ENCODE data around the gene ACD.
A peak's percentile ranks its signal among the peaks of the same experiment; 100 is the strongest.
"Not testable (repeated sequence)": the region's sequence is repeated elsewhere in the genome, so short reads cannot be mapped to it uniquely, and the experiment has no call there.

The ACD gene

DNA sequence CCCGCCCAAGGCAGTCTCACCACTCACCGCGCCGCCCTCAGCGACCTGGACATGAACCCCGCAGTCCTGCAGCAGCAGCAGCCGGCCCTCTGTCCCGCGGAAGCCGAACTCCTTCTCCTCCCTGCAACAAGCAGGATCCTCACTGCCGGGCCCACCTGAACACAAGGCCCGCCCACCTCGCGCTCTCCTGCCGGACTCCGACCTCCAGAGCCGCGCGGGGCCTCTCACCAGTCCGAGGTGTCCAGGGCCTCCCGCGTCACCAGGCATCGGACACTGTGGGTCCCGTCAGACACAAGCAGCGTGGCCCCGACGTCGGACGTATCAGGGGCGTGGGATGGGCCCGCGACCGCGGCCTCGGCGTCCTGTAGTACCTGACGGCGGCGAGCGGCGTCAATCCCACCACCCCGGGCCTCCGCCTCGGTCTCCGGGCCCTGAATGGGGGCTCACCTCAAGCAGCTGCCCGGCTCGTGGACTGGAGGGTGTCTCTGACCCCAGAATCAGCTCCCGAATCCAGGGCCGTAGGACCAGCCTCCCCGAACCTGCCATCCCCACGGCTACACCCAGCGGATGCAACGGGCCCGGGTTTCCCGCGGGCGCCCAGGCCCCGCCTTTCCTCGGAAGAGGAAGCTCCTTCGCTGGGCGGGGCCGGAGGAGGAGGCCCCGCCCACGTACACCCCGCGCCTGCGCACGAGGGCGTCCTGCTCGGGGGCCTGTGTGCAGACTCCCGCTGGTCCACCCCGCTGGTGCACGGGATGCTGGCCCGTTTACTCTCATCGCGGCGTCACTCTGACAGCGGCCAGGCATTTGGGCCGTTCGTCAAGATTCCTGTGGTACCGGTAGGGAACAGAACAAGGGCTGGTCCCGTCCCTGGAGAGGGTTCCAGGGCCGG is at the start of gene ACD:
ACD (minus strand) TSS at position 586 of the 889 bp plus-strand sequence; CDS start at position 546, 40 bp downstream.
- peak; percentile 93 for DNase-seq (ENCODE audit: low spot score)

DNA sequence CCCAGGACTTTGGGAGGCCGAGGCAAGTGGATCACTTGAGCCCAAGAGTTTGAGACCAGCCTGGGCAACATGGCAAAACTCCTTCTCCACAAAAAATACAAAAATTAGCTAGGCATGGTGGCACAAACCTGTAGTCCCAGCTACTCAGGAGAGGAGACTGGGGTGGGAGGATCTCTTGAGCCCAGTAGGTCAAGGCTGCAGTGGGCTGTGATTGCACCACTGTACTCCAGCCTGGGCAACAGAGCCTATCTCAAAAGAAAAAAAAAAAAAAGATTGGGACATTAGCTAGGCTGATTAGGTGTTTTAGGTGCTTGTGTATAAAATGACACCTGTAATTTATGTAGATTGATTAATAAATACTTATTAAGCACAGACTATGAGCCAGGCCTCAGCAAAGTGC is 49.0 kb upstream of the ACD start:
- no peak for DNase-seq (ENCODE audit: low spot score)

DNA sequence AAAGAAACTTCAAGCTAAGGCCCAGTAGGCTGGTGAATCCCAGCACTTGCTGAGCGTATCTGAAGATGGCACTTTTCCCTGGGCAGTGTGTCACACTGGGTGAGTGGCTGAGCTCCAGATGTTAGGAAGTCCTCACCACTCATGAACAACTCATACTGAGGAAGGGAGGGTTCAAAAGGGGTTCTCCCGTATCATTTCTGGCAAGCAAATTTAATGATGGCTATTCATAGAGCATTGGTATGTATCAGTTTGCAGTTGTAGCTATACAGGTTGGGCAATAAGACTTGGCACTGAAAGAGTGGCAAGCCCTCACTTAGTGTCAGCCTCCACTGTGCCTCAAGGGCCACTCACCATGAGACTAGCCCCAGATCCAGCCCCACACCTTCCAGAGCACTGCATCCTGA is 48.3 kb upstream of the ACD start:
- DNase-seq (ENCODE audit: low spot score): no peak

DNA sequence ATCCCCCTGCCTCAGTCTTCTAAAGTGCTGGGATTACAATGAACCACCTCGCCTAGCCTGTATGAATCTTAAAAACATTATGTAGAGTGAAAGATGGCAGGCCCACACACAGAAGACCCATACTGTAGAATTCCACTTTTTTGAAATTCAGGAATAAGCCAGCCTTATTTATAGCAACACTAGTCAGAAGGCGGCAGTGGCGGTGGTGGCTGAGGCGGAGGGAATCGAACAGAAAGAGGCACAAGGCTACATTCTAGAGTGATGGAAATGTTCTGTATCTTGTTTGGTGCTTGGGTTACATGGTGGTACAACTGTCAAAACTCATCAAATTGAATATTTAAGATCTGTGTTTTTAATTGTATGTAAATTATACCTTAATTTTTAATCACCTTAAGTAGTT is 47.7 kb upstream of the ACD start:
- DNase-seq (ENCODE audit: low spot score): no peak

DNA sequence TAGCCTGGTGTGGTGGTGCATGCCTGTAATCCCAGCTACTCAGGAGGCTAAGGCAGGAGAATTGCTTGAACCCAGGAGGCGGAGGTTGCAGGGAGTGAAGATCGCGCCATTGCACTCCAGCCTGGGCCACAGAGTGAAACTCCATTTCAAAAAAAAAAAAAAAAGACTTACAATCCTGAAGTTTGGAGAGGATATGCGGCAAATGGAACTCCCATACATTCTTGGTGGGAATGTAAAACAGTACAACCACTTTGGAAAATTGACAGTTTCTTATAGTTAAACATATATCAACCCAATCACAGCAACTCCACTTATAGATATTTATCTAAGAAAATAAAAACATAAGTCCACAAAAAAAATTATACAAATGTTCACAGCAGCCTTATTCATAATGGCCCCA is 47.1 kb upstream of the ACD start:
- DNase-seq (ENCODE audit: low spot score): no peak

DNA sequence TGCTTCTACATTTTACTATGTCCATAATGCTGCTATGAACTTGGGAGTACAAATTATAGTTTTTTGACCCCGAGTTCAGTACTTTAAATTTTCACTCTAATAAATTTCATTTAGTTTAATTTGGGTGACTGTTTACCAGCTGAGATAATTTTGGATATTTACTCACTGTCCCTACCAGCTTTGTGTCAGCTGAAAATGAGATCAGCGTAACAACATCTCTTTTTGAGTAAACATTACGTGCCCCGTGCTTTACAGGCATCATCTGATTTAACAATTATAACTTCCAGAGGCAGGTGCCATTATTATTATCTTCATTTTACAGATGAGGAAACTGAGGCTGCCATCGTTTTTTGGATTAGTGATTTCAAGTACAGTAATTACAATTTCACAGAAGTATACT is 44.0 kb upstream of the ACD start:
- no peak for DNase-seq (ENCODE audit: low spot score)

DNA sequence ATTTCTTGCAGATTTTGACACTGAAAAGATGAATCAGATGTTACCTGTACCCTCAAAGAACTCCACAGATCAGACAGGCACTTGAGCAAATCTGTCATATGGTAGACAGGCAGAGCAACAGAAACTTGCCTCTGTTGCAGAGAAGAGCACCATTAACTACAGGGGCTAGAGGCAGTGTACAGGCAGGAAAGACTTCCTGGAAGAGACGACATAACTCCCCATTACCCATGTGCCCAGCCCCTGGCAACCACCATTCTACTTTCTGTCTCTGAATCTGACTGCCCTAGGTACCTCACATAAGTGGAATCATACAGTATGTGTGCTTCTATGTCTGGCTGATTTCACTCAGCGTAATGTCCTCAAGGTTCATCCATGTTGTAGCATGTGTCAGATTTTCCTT is 43.6 kb upstream of the ACD start:
- peak; percentile 17 for DNase-seq (ENCODE audit: low spot score)

DNA sequence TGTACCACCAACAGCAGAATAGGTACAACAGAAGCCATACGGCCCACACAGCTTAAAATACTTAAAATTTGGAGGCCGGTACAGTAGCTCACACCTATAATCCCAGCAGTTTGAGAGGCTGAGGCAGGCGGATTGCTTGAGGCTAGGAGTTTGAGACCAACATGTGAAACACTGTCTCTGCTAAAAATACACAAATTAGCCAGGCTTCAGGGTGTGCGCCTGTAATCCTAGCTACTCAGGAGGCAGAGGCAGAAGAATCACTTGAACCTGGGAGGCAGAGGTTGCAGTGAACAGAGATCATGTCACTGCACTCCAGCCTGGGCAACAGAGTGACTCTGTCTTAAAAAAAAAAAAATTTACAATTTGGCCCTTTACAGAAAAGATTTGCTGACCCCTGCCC is 42.1 kb upstream of the ACD start:
- DNase-seq (ENCODE audit: low spot score): no peak

DNA sequence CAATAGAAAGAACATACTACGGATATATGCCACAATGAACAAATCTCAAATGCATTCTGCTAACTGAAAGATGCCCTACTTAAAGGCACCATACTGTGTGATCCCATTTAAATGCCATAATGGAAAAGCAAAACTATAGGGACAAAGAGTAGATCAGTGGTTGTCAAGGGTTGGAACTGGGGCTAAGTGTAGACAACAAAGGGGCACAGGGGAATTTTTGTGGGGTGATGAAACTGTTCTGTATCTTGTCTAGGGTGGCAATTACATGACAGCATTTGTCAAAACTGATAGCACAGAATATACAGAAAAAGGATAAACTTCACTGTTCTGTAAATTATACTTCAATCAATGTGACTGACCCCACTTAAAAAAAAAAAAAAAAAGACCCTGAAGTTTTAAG is 41.4 kb upstream of the ACD start:
- DNase-seq (ENCODE audit: low spot score): no peak

DNA sequence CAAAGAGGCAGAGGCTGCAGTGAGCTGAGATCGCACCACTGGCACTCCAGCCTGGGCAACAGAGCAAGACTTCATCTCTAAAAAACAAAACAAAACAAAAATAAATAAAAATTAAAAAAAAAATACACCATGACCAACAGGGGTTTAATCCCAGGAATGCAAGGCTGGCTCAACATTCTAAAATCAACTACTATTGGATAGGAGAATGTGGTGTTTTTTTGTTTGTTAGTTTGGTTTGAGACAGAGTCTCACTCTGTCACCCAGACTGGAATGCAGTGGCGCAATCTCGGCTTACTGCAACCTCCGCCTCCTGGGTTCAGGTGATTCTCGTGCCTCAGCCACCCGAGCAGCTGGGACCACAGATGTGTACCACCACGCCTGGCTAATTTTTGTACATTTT is 39.2 kb upstream of the ACD start:
- DNase-seq (ENCODE audit: low spot score): no peak

DNA sequence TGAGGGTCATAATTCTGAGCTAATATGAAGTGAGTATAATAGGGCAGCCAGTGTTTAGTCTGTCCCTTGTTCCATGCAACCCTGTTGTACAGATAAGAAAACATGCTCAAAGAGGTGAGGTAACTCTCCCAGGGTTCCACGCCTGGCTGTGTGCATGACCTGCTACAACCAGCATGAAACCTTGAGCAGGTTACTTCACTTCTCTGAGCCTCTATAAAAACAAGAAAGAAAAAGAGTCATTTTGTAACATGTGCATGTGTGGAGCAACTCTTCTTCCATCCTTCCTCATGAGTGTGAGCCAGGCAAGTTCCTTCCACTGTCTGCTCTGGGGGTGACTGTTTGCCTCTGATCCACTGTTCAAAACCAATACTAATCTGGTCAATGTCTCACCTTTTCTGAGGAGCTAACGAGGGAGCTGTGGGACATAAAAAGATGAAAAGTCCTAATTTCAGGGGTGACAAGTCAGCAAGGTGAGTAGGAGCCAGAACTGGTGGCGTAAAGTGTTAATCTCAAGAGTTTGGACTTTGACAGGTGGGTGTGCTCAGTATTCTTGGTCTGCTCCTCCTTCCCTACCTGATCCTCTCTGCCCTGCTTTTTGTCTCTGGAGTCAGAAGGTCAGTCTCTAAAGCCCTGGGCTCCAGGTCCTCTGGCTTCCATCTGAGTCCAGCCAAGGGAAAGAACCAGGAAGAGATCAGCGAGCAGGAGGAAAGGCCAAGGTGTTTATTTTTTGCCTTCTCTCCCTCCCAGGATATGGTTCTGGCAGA is 37.5 kb upstream of the ACD start:
- no peak for DNase-seq (ENCODE audit: low spot score)

DNA sequence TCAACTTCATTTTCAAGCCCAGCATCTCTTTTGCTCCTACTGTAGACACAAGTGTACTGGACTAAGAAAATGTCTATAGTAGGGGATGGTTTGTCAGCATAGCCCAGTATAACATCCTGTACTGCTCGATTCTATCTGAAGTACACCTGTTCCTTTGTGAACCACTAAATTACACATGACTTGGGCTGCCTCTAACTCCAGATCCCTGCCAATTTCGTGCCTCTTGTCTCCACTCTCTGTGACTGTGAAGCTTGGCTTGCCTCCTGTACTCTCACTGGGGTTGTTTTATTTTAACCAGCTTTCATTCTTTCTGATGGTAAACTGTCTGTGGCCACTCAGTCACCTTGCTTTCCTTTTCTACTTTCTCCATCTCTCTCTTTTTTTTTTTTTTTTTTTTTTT is 34.6 kb upstream of the ACD start:
- no peak for DNase-seq (ENCODE audit: low spot score)

DNA sequence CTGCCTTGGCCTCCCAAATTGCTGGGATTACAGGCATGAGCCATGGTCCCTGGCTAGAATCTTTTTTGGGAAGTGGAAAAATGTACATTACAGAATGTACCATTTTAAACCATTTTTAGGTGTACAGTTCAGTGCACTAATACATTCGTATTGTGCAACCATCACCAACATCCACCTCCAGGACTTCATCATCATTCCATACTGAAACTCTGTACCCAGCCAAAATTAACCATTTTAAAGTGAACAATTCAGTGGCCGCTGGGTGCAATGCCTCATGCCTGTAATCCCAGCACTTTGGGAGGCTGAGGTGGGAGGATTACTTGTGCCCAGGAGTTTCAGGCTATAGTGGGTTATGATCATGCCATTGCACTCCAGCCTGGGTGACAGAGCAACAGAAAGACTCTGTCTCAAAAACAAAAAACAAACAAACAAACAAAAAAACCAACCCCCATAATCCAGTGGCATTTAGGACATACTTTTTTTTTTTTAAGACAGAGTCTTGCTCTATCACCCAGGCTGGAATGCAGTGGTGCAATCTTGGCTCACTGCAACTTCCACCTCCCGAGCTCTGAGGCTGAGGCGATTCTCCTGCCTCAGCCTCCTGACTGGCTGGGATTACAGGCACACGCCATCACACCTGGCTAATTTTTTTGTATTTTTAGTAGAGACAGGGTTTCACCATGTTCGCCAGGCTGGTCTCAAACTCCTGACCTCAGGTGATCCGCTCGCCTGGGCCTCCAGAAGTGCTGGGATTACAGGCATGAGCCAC is 33.6 kb upstream of the ACD start:
- not testable (repeated sequence) for DNase-seq (ENCODE audit: low spot score)

DNA sequence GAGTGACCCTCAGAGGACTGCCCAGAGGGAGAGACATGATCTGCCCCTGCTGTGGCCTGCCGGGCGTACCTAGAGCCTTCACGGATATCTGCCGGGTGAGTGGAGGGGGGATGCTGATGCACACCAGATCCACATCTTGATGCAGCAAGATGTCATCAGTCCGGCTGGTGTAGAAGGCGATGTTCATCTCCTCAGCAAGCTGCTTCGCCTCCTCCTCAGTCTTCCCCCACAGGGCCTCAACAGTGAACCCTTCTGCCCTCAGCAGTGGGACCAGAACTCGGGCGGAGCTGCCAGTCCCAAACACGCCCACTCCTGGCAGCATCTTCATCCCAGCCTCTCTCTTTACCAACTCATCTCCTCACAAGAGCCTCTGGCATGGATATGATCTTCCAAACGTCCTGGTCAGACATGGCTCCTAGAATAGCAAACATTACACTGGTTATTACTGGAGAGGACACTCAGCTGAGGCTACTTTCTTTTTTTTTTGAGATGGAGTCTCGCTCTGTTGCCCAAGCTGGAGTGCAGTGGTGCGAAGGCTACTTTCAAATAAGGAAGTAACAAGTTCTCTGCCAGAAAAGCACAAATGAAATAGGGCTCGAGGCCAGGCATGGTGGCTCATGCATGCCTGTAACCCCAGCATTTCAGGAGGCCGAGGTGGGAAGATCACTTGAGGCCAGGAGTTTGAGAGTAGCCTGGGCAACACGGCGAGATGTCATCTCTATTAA is 25.5 kb upstream of the ACD start:
- no peak for DNase-seq (ENCODE audit: low spot score)

DNA sequence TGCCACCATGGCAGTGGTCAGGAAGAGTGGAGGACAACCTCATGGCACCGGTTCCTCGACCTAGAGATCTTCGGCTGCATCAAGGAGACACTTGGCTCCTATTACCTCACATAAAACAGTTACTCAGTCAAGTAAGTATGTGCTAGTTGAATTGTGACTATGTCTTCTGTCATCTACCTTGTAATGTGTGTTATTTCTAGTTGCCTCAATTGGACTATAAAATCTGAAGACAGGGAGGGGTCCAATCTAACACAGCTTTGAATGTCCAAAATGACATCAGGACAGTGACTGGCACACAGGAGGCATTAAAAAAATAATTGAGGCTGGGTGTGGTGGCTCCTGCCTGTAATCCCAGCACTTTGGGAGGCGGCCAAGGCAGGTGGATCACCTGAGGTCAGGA is 23.7 kb upstream of the ACD start:
- no peak for DNase-seq (ENCODE audit: low spot score)

DNA sequence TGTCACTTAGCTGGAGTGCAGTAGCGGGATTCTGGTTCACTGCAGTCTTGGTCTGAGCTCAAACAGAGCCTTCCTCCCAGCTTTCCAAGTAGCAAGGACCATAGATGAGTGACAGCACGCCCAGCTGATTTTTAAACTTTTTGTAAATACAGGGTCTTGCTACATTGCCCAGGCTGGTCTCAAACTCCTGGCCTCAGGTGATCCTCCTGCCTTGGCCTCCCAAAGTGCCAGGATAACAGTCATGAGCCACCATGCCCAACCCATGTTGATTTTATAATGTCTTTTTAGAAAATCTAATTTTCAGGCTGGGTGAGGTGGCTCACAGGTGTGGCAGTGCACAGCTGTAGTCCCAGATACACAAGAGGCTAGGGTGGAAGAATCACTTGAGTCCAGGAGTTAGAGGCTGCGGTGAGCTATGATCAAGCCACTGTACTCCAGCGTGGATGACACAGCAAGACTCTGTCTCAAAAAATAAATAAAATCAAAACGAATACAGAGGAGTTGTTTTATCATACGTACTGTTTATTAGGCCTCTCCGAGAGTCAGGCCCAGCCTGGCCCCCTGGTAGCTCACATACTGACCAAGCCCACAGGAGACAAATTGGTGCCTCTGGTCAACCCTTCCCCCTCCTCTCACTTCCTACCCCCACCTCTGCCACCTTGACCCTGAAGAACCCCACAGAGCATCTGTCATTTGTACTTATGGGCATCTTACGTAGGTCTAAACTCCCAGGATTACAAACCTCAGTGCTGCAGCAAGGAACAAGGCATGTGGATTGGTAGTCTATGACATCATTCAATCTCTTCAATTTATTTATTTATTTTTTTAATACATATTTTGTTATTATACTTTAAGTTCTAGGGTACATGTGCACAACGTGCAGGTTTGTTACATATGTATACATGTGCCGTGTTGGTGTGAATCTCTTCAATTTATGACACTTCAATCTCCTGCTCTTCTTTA is 20.2 kb upstream of the ACD start:
- no peak for DNase-seq (ENCODE audit: low spot score)

DNA sequence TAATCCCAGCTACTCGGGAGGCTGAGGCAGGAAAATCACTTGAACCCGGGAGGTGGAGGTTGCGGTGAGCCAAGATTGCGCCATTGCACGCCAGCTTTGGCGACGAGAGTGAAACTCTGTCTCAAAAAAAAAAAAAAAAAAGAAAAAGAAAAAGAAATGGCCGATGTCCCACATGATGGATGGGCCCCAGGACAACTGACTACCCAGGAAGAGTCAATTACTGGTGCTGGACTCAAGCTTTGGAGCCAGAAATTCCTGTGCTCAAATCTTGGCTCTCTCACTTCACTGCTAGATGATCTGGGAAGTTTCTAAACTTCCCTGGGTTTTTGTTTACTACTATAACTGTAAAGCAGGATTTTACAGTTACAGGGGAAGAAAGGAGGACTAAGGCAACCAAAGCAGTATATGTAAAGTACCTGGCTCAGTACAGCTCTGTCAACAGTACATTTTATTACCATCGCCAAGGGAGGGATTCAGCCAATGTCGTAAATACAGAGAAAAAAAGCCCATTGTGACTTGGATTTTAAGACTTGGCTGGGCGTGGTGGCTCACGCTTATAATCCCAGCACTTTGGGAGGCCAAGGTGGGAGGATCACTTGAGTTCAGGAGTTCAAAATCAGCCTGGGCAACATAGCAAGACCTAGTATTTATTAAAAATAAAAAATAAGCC is 18.4 kb upstream of the ACD start:
- DNase-seq (ENCODE audit: low spot score): no peak

DNA sequence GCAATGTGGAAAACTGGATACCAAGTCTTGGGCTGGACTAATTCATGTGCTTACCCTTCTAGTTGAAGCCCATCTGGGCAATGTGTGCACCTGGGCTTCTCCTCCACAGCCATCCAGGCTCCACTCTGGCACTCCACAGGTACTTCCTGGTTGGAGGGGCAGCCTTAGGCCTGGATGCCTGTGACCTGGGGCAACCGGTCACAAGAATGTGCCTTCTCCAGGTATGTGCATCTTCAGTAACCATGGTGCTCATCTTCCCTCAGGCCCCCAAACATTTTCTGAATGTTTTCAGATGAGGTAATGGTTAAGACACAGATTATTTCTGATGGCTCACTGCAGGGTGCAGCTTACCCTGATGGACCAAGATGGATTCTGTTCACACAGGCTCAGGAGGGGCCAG is 17.7 kb upstream of the ACD start:
- no peak for DNase-seq (ENCODE audit: low spot score)

DNA sequence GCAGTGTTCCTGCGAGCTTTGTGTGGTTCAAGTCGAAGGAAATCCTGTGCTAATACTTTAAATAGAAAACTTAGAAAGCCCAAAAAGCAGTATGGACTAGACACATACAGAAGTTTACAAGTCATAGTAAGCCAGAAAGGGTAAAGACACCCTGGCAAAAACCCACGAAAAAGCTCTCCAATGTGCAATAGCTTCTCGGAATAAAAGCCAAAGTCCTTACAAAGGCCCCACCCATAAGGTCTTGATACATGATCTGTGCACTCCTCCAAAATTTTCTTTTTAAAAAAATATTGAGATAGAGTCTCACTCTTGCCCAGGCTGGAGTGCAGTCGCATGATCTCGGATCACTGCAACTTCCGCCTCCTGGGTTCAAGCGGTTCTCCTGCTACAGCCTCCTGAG is 16.9 kb upstream of the ACD start:
- DNase-seq (ENCODE audit: low spot score): no peak

DNA sequence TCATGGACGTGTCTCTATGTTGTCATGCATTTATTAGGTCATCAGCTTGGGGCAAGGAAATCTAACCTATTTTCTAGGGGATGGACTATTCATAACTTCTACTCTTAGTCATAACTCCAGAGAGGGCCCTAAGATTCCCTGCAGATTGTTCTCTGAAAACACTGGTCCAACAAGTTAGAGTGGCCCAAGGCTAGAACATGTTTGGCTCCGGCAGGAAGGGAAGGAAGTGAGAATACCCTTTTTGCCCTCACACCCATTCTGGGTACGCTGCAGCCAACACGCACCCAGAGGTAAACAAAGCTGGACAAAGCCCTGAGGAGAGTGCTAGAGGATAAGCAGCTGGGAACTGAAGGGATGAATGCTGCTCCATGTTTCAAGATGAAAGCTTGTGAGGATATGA is 16.5 kb upstream of the ACD start:
- DNase-seq (ENCODE audit: low spot score): no peak
